A673 (cell line): ENCODE results near the gene NPPA. TPM values are rescaled to one million over a fixed set of nuclear protein-coding genes. Genes with fewer than 3 reads are reported as not detected.

Source experiments
- BruUV-seq: library from RNA; stranded (reverse); fragments of 400-500 nt; replicated peaks from 2 replicates; lab custom pipeline; 2021; lab: Mats Ljungman, UMichigan
- CTCF ChIA-PET: fragments of 300-600 bp; sonication (Branson Sonifier 250); formaldehyde crosslinking; loops from one replicate; lab custom pipeline; 2022; ENCODE audit warnings: antibody characterized with exemption; lab: Charles Lee
- POLR2A ChIA-PET: fragments of 300-600 bp; sonication (Branson Sonifier 250); formaldehyde crosslinking; loops from one replicate; lab custom pipeline; 2022; ENCODE audit warnings: antibody characterized with exemption; ENCODE audit not compliant: low non-redundant PET; lab: Charles Lee
- DNase-seq: peaks from one replicate; pipeline ENCODE4 v3.0.0-alpha.2; 2015; ENCODE audit warnings: low spot score
- H3K27ac ChIP-seq: fragments of 200-600 bp; sonication (generic); 2 replicates; pipeline ENCODE4 v1.5.1; 2016; ENCODE audit warnings: mixed run types, low read depth, mild to moderate bottlenecking, mixed read lengths, antibody characterized with exemption, low read length; ENCODE audit not compliant: poor library complexity, severe bottlenecking
- H3K27me3 ChIP-seq: fragments of 200-600 bp; sonication (generic); replicated peaks from 2 replicates; pipeline ENCODE4 v1.6.1; 2017; ENCODE audit warnings: mixed run types, low read depth, mild to moderate bottlenecking, mixed read lengths, antibody characterized with exemption, low read length; ENCODE audit not compliant: insufficient read depth, poor library complexity
- H3K36me3 ChIP-seq: fragments of 200-600 bp; sonication (generic); 2 replicates; pipeline ENCODE4 v1.6.1; 2016; ENCODE audit warnings: mixed run types, mild to moderate bottlenecking, mixed read lengths, antibody characterized with exemption, low read length; ENCODE audit not compliant: insufficient read depth, poor library complexity, severe bottlenecking
- H3K4me1 ChIP-seq: fragments of 200-600 bp; sonication (generic); 2 replicates; pipeline ENCODE4 v1.6.1; 2017; ENCODE audit warnings: mixed run types, mild to moderate bottlenecking, mixed read lengths, antibody characterized with exemption, low read length; ENCODE audit not compliant: insufficient read depth, poor library complexity, severe bottlenecking
- H3K4me3 ChIP-seq: fragments of 200-600 bp; sonication (generic); 2 replicates; pipeline ENCODE4 v1.5.1; 2016; ENCODE audit warnings: low read depth, mixed run types, mild to moderate bottlenecking, mixed read lengths, low read length; ENCODE audit not compliant: poor library complexity, severe bottlenecking
- H3K9me3 ChIP-seq: fragments of 200-600 bp; sonication (generic); 2 replicates; pipeline ENCODE4 v1.6.1; 2016; ENCODE audit warnings: mixed run types, low read depth, mild to moderate bottlenecking, mixed read lengths, antibody characterized with exemption, low read length; ENCODE audit not compliant: poor library complexity, severe bottlenecking
- CTCF ChIP-seq: fragments of 300-800, 200-600 bp; sonication (generic); conservative IDR thresholded peaks from 2 replicates; pipeline ENCODE4 v1.5.1; 2017; ENCODE audit warnings: low read depth, mild to moderate bottlenecking, antibody characterized with exemption, low read length, moderate library complexity, mixed read lengths
- EZH2 ChIP-seq: fragments of 200-600 bp; sonication (generic); IDR thresholded peaks from 2 replicates; pipeline ENCODE4 v1.6.1; 2017; ENCODE audit warnings: borderline replicate concordance, low read depth, mild to moderate bottlenecking, mixed read lengths, antibody characterized with exemption, low read length; ENCODE audit not compliant: poor library complexity, severe bottlenecking
- intact Hi-C: fragments of 100-400 bp; cut with micrococcal nuclease; formaldehyde crosslinking; loops from one replicate; pipeline ENCODE4 v1.10.0; 2022; ENCODE audit not compliant: unreplicated experiment
- total RNA-seq: library from RNA; stranded (reverse); gene quantifications from 2 replicates; pipeline ENCODE4 v1.2.3, GENCODE V29; 2021

NPPA gene
- total RNA-seq, 1 experiment from 2014 or later: not detected

GRCh38 chr1:11850156-11850555 lies 2.6 kb upstream of the NPPA start:
- Histone ChIP-seq H3K9me3 (no peaks in the 10 kb centered on the region), H3K36me3 (peaks cover 8% of the 10 kb centered on the region), H3K4me3 (no peak overlapping the region), H3K27me3 (no peaks in the 10 kb centered on the region), H3K4me1 (no peaks in the 10 kb centered on the region), H3K27ac (no peak overlapping the region)
- TF ChIP-seq EZH2 (no peak), CTCF (no peak)
- intact Hi-C loops: no loop called here
- CTCF ChIA-PET: interaction anchor here (0.9 kb wide), 1 partner anchor 12 kb away, joined by 3 read pairs; no protein-coding TSS in a partner anchor
- POLR2A ChIA-PET: no interaction called here
- BruUV-seq: no TSS peak
- no peak for DNase-seq

- intact Hi-C loops: no loop called here
- Histone ChIP-seq H3K36me3 (peaks cover 23% of the 10 kb centered on the region), H3K27me3 (no peaks in the 10 kb centered on the region), H3K27ac (no peak overlapping the region), H3K4me1 (no peaks in the 10 kb centered on the region), H3K4me3 (no peak overlapping the region), H3K9me3 (no peaks in the 10 kb centered on the region)
- BruUV-seq: no TSS peak
- CTCF ChIA-PET: no interaction called here
- no peak for TF ChIP-seq EZH2
- no peak for TF ChIP-seq CTCF
- POLR2A ChIA-PET: no interaction called here
- no peak for DNase-seq
Measured at GRCh38 chr1:11848373-11848700, 754 bp upstream of the NPPA start.

GRCh38 chr1:11845641-11846335 lies 1.8 kb downstream of the NPPA start:
- H3K27ac ChIP-seq: no peak overlapping the region
- BruUV-seq: no TSS peak
- H3K27me3 ChIP-seq: no peaks in the 10 kb centered on the region
- ChIA-PET CTCF (no interaction called here), POLR2A (interaction anchor here (0.6 kb wide), 1 partner anchor 135 kb away, joined by 3 read pairs; no protein-coding TSS in a partner anchor)
- no peaks in the 10 kb centered on the region for H3K9me3 ChIP-seq
- peaks cover 41% of the 10 kb centered on the region for H3K36me3 ChIP-seq
- peak; percentile 30 for DNase-seq
- no peak overlapping the region for H3K4me3 ChIP-seq
- H3K4me1 ChIP-seq: peaks cover 9% of the 10 kb centered on the region
- TF ChIP-seq EZH2: no peak
- TF ChIP-seq CTCF: no peak
- intact Hi-C loops: no loop called here
